Measurements from ENCODE around the gene NFASC.

GRCh38 chr1:204848579-204848978 lies 22.1 kb upstream of the NFASC start:
- TF ChIP-seq, protein P1, sequence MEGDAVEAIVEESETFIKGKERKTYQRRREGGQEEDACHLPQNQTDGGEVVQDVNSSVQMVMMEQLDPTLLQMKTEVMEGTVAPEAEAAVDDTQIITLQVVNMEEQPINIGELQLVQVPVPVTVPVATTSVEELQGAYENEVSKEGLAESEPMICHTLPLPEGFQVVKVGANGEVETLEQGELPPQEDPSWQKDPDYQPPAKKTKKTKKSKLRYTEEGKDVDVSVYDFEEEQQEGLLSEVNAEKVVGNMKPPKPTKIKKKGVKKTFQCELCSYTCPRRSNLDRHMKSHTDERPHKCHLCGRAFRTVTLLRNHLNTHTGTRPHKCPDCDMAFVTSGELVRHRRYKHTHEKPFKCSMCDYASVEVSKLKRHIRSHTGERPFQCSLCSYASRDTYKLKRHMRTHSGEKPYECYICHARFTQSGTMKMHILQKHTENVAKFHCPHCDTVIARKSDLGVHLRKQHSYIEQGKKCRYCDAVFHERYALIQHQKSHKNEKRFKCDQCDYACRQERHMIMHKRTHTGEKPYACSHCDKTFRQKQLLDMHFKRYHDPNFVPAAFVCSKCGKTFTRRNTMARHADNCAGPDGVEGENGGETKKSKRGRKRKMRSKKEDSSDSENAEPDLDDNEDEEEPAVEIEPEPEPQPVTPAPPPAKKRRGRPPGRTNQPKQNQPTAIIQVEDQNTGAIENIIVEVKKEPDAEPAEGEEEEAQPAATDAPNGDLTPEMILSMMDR (IDR thresholded peaks at IDR 0.05) = no peak
- no peak for TF ChIP-seq POLR2A (IDR thresholded peaks at IDR 0.05)
